ENCODE measurements around the gene GLP2R. TPM values are rescaled to one million over a fixed set of nuclear protein-coding genes. Genes with fewer than 3 reads are reported as not detected.
"Not testable (repeated sequence)": the region's sequence is repeated elsewhere in the genome, so short reads cannot be mapped to it uniquely, and the experiment has no call there.

GLP2R gene
- total and polyA plus RNA-seq, 2 experiments from 2014 or later = not detected

DNA sequence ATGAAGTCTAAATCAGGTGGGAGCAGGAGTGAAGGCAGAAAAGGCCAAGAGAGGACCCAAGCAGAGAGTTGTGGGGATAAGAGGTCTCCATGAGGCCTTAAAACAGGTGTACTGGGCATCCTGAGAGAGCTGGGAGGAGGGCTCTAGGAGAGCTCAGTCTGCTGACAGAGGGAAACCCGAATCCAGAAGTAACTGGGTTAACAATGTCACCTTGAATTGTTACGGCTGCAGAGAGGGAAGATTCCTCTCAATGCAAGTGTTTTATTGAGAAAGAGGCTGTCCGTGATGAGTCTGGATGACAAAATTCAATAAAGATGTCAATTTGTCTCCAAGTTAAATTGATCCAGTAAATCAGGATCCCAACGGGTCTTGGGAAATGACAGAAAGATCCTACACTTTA lies 42.7 kb upstream of the GLP2R start (continued):
- TF ChIP-seq, protein P1, sequence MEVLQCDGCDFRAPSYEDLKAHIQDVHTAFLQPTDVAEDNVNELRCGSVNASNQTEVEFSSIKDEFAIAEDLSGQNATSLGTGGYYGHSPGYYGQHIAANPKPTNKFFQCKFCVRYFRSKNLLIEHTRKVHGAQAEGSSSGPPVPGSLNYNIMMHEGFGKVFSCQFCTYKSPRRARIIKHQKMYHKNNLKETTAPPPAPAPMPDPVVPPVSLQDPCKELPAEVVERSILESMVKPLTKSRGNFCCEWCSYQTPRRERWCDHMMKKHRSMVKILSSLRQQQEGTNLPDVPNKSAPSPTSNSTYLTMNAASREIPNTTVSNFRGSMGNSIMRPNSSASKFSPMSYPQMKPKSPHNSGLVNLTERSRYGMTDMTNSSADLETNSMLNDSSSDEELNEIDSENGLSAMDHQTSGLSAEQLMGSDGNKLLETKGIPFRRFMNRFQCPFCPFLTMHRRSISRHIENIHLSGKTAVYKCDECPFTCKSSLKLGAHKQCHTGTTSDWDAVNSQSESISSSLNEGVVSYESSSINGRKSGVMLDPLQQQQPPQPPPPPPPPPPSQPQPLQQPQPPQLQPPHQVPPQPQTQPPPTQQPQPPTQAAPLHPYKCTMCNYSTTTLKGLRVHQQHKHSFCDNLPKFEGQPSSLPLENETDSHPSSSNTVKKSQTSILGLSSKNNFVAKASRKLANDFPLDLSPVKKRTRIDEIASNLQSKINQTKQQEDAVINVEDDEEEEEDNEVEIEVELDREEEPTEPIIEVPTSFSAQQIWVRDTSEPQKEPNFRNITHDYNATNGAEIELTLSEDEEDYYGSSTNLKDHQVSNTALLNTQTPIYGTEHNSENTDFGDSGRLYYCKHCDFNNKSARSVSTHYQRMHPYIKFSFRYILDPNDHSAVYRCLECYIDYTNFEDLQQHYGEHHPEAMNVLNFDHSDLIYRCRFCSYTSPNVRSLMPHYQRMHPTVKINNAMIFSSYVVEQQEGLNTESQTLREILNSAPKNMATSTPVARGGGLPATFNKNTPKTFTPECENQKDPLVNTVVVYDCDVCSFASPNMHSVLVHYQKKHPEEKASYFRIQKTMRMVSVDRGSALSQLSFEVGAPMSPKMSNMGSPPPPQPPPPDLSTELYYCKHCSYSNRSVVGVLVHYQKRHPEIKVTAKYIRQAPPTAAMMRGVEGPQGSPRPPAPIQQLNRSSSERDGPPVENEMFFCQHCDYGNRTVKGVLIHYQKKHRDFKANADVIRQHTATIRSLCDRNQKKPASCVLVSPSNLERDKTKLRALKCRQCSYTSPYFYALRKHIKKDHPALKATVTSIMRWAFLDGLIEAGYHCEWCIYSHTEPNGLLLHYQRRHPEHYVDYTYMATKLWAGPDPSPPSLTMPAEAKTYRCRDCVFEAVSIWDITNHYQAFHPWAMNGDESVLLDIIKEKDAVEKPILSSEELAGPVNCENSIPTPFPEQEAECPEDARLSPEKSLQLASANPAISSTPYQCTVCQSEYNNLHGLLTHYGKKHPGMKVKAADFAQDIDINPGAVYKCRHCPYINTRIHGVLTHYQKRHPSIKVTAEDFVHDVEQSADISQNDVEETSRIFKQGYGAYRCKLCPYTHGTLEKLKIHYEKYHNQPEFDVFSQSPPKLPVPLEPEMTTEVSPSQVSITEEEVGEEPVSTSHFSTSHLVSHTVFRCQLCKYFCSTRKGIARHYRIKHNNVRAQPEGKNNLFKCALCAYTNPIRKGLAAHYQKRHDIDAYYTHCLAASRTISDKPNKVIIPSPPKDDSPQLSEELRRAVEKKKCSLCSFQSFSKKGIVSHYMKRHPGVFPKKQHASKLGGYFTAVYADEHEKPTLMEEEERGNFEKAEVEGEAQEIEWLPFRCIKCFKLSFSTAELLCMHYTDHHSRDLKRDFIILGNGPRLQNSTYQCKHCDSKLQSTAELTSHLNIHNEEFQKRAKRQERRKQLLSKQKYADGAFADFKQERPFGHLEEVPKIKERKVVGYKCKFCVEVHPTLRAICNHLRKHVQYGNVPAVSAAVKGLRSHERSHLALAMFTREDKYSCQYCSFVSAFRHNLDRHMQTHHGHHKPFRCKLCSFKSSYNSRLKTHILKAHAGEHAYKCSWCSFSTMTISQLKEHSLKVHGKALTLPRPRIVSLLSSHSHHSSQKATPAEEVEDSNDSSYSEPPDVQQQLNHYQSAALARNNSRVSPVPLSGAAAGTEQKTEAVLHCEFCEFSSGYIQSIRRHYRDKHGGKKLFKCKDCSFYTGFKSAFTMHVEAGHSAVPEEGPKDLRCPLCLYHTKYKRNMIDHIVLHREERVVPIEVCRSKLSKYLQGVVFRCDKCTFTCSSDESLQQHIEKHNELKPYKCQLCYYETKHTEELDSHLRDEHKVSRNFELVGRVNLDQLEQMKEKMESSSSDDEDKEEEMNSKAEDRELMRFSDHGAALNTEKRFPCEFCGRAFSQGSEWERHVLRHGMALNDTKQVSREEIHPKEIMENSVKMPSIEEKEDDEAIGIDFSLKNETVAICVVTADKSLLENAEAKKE (CRISPR knock-in tag; IDR thresholded peaks at IDR 0.05) = no peak
- TF ChIP-seq, protein P2, sequence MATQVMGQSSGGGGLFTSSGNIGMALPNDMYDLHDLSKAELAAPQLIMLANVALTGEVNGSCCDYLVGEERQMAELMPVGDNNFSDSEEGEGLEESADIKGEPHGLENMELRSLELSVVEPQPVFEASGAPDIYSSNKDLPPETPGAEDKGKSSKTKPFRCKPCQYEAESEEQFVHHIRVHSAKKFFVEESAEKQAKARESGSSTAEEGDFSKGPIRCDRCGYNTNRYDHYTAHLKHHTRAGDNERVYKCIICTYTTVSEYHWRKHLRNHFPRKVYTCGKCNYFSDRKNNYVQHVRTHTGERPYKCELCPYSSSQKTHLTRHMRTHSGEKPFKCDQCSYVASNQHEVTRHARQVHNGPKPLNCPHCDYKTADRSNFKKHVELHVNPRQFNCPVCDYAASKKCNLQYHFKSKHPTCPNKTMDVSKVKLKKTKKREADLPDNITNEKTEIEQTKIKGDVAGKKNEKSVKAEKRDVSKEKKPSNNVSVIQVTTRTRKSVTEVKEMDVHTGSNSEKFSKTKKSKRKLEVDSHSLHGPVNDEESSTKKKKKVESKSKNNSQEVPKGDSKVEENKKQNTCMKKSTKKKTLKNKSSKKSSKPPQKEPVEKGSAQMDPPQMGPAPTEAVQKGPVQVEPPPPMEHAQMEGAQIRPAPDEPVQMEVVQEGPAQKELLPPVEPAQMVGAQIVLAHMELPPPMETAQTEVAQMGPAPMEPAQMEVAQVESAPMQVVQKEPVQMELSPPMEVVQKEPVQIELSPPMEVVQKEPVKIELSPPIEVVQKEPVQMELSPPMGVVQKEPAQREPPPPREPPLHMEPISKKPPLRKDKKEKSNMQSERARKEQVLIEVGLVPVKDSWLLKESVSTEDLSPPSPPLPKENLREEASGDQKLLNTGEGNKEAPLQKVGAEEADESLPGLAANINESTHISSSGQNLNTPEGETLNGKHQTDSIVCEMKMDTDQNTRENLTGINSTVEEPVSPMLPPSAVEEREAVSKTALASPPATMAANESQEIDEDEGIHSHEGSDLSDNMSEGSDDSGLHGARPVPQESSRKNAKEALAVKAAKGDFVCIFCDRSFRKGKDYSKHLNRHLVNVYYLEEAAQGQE (IDR thresholded peaks at IDR 0.05; ENCODE audit: unreplicated experiment) = no peak

DNA sequence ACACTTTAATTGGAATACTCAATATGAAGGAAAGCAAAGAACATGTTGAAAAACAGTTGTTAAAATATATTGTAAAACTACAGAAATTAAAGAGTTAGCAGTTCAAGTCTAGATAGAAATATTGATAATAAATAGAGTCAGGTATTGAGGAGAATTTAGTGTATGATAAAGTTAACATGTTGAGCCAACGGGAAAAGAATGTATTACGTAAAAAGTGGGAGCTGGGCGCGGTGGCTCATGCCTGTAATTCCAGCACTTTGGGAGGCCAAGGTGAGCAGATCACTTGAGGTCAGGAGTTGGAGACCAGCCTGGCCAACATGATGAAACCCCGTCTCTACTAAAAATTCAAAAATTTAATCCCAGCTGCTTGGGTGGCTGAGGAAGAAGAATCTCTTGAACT lies 42.3 kb upstream of the GLP2R start:
- H3F3A ChIP-seq (replicated peaks; ENCODE audit: low read depth); H3K4me1 Mint-ChIP-seq; ATAC-seq; H3K9me2 ChIP-seq (ENCODE audit: insufficient read depth); DNase-seq (ENCODE audit: low spot score); H3K79me2 ChIP-seq (replicated peaks; ENCODE audit: insufficient read depth); H3K36me3 ChIP-seq (ENCODE audit: insufficient read depth); H3K27ac ChIP-seq (ENCODE audit: low read depth); H3K27ac Mint-ChIP-seq; H3K4me3 Mint-ChIP-seq; H3K4me3 ChIP-seq; H4K20me1 ChIP-seq (replicated peaks; ENCODE audit: insufficient read depth); H3K4me2 ChIP-seq; H3K4me1 ChIP-seq (ENCODE audit: insufficient read depth); H3K36me3 Mint-ChIP-seq (ENCODE audit: low read depth); H2AFZ ChIP-seq; H3K27me3 Mint-ChIP-seq (ENCODE audit: insufficient read depth, low read depth, poor library complexity); H3K9me3 Mint-ChIP-seq; H3K27me3 ChIP-seq (ENCODE audit: insufficient read depth): not testable (repeated sequence)
